ENCODE measurements around the gene SIPA1L3.

GRCh38 chr19:38247734-38248268 is 340.8 kb downstream of the SIPA1L3 start:
- TF ChIP-seq POLR2A (IDR thresholded peaks at IDR 0.05) (no peak), CTCF (IDR thresholded peaks at IDR 0.05) (no peak)
